Measurements from ENCODE around the gene RYR2. TPM values are rescaled to one million over a fixed set of nuclear protein-coding genes. Genes with fewer than 3 reads are reported as not detected.

The RYR2 gene
- polyA plus RNA-seq, 2 of the 4 experiments (the other 2 are of a cell fraction), result 0.06 TPM; not detected in 1

DNA sequence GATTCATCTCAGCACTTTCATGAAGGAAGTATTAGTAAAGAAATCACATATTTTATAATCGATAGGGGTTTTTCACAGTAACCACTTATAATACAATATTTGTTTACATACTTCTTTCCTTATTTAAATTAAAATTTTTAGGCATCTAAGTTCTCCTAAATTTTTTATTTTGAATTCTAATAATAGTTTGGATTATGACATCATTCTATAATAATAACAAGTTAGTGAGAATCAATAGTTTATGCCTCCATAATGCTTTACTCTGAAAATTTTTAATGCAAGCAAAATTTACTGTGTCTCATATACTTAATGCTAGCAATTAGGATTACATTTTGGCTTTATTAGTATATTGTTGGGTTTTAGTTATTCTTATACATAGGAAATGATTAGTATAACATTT lies 596.6 kb downstream of the RYR2 start:
- WGBS (ENCODE audit: missing lambda C conversion rate), result 5% methylated on average over 1 of the region's 1 CpG
- no peaks in the 10 kb centered on the region for H3K4me1 ChIP-seq
- ChIA-PET POLR2A (no interaction called here), CTCF (no interaction called here)
- TF ChIP-seq ESRRA (IDR thresholded peaks at IDR 0.05; ENCODE audit: borderline replicate concordance, low read length) (no peak), SREBF2 (IDR thresholded peaks at IDR 0.05) (no peak)
- DNase-seq (ENCODE audit: low read depth in 1 of 2, low spot score in 1 of 2) (no peak), ATAC-seq (no peak), FAIRE-seq (no peak)
- H3K4me2 ChIP-seq, result no peak overlapping the region
- H3K9me3 ChIP-seq, result no peaks in the 10 kb centered on the region
- H3K27ac ChIP-seq, result no peak overlapping the region
- no peak overlapping the region for H3K4me3 ChIP-seq

DNA sequence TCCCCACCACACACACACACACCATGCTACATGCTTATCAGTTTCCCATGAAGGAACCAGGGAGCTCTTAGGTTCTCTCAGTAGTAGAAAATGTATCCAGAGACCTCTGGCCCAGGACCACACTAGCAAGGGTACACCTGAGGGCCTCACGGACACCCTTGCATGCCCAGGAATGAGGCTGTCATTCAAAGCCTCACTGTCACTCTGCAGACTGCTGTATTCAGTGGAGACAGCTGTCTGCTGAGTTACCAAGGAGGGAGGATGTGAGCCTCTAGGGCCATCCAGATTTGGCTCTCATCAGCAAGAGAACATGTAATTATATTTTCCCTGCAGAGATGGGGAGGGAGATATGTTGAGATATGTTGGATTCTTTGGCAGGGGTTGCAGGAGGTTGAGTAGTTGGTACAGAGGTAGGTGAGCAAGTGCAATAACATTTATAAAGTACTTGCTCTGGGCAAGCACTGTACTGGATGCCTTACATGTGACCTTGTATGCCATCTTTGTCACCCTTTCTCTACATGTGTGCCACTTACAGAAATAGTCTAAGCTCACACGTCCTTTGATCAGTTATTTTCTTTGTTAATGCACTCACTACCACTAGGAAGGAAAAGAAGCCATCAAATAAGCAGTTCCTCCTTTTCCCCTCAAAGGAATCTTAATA lies 598.2 kb downstream of the RYR2 start:
- Histone ChIP-seq H3K9me3 (no peaks in the 10 kb centered on the region), H3K4me1 (no peaks in the 10 kb centered on the region), H3K4me3 (no peak overlapping the region), H3K27ac (no peak overlapping the region), H3K4me2 (no peak overlapping the region)
- ATAC-seq (no peak), DNase-seq (ENCODE audit: low read depth in 1 of 2, low spot score in 1 of 2) (no peak), FAIRE-seq (no peak)
- 10% methylated on average over 2 of the region's 2 CpGs for WGBS (ENCODE audit: missing lambda C conversion rate)
- TF ChIP-seq MYC (IDR thresholded peaks at IDR 0.05; ENCODE audit: borderline replicate concordance, low read length) (no peak), RFX5 (IDR thresholded peaks at IDR 0.05) (no peak)
- TF ChIP-seq, protein P1, sequence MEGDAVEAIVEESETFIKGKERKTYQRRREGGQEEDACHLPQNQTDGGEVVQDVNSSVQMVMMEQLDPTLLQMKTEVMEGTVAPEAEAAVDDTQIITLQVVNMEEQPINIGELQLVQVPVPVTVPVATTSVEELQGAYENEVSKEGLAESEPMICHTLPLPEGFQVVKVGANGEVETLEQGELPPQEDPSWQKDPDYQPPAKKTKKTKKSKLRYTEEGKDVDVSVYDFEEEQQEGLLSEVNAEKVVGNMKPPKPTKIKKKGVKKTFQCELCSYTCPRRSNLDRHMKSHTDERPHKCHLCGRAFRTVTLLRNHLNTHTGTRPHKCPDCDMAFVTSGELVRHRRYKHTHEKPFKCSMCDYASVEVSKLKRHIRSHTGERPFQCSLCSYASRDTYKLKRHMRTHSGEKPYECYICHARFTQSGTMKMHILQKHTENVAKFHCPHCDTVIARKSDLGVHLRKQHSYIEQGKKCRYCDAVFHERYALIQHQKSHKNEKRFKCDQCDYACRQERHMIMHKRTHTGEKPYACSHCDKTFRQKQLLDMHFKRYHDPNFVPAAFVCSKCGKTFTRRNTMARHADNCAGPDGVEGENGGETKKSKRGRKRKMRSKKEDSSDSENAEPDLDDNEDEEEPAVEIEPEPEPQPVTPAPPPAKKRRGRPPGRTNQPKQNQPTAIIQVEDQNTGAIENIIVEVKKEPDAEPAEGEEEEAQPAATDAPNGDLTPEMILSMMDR (IDR thresholded peaks at IDR 0.05), result no peak
- ChIA-PET POLR2A (no interaction called here), CTCF (no interaction called here)

DNA sequence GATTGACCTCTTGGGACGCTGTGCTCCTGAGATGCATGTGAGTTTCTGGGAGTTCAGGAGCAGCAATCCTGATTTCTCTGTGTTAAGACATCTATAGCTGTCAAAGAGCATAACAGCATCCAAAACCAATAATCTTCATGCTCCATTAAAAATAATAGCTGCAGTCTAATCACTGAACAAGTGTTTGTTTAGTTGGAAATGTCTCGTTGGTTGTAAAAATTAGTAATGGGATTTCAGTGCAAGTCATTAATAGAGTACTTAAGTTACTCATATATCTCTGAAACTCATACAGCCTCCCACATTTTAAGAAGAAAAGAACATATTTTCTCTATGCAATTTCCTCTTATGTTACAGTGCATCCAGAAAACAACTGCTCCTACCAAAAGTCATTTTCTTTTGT lies 599.0 kb downstream of the RYR2 start:
- no peak for TF ChIP-seq CHD4 (IDR thresholded peaks at IDR 0.05; ENCODE audit: borderline replicate concordance)
- no peak for TF ChIP-seq MAFK (IDR thresholded peaks at IDR 0.05; ENCODE audit: partially characterized antibody)
- Histone ChIP-seq H3K9me3 (no peaks in the 10 kb centered on the region), H3K4me1 (no peaks in the 10 kb centered on the region), H3K4me3 (no peak overlapping the region), H3K27ac (no peak overlapping the region), H3K4me2 (no peak overlapping the region)
- POLR2A ChIA-PET, result no interaction called here
- CTCF ChIA-PET, result no interaction called here
- ATAC-seq (no peak), DNase-seq (ENCODE audit: low read depth in 1 of 2, low spot score in 1 of 2) (no peak), FAIRE-seq (no peak)
- 5% methylated on average over 2 of the region's 2 CpGs for WGBS (ENCODE audit: missing lambda C conversion rate)

DNA sequence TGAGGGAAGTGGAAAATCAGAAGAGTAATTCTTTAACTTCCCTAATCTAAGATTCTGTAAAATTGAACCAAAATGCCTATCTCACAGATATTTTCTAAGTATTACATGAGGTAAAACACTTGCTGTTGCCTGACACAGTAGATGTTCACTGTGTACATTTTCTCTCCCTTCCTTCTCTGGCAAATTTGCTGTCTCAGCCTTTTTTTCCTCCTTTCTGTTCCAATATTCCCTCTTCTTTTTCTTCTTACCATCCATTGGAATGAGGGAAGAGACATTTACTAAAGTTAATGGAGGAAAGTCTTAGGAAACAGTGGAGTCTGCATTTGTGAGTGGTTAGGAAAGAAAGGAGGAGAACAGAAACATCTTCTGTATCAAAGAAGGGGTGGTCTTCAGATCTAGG lies 608.8 kb downstream of the RYR2 start:
- FAIRE-seq (no peak), ATAC-seq (no peak)

DNA sequence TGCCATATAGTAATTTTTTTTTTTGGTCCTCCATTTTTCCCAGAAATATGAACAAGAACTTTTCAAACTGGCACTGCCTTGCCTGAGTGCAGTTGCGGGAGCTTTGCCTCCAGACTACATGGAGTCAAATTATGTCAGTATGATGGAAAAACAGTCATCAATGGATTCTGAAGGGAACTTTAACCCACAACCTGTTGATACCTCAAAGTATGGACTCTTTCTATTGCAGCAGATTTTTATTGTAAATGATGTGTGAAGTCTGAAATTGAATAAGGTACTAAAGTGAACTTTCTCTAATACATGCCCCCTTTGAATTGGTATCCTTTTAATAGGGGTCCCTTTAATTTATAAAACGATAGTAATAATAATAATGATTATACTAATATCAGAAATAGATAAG lies 613.8 kb downstream of the RYR2 start:
- ATAC-seq (no peak), FAIRE-seq (no peak), DNase-seq (ENCODE audit: low read depth in 1 of 2, low spot score in 1 of 2) (no peak)
- CTCF ChIA-PET, result no interaction called here
- no peak overlapping the region for H3K27ac ChIP-seq
- no peak overlapping the region for H3K4me2 ChIP-seq
- POLR2A ChIA-PET, result no interaction called here
- WGBS (ENCODE audit: missing lambda C conversion rate), result 46% methylated on average over 2 of the region's 2 CpGs
- H3K4me1 ChIP-seq, result no peaks in the 10 kb centered on the region
- TF ChIP-seq ESRRA (IDR thresholded peaks at IDR 0.05; ENCODE audit: borderline replicate concordance, low read length) (no peak), CHD4 (IDR thresholded peaks at IDR 0.05; ENCODE audit: borderline replicate concordance) (no peak), RFX5 (IDR thresholded peaks at IDR 0.05) (no peak), NPAS2 (CRISPR knock-in tag; IDR thresholded peaks at IDR 0.05; ENCODE audit: borderline replicate concordance) (no peak), ZNF302 (CRISPR knock-in tag; IDR thresholded peaks at IDR 0.05) (no peak), RNF2 (IDR thresholded peaks at IDR 0.05; ENCODE audit: borderline replicate concordance, low read depth) (no peak), JUNB (IDR thresholded peaks at IDR 0.05) (no peak), MYC (IDR thresholded peaks at IDR 0.05; ENCODE audit: borderline replicate concordance, low read length) (no peak), TP53 (CRISPR knock-in tag; IDR thresholded peaks at IDR 0.05) (no peak)
- no peaks in the 10 kb centered on the region for H3K9me3 ChIP-seq
- H3K4me3 ChIP-seq, result no peak overlapping the region

More for the DNA sequence above, 608.8 kb downstream of the RYR2 start:
- TF ChIP-seq CHD2 (IDR thresholded peaks at IDR 0.05; ENCODE audit: low read length, partially characterized antibody) (no peak), POLR2AphosphoS2 (conservative IDR thresholded peaks at IDR 0.05; ENCODE audit: low read length) (no peak), KDM5A (IDR thresholded peaks at IDR 0.05) (no peak), NR3C1 (IDR thresholded peaks at IDR 0.05) (no peak), TFCP2L1 (CRISPR knock-in tag; IDR thresholded peaks at IDR 0.05) (no peak), HEYL (CRISPR knock-in tag; IDR thresholded peaks at IDR 0.05) (no peak), CEBPB (IDR thresholded peaks at IDR 0.05) (no peak), MAFK (IDR thresholded peaks at IDR 0.05; ENCODE audit: partially characterized antibody) (peak; percentile 73)
- TF ChIP-seq, protein P2, sequence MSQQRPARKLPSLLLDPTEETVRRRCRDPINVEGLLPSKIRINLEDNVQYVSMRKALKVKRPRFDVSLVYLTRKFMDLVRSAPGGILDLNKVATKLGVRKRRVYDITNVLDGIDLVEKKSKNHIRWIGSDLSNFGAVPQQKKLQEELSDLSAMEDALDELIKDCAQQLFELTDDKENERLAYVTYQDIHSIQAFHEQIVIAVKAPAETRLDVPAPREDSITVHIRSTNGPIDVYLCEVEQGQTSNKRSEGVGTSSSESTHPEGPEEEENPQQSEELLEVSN (IDR thresholded peaks at IDR 0.05; ENCODE audit: borderline replicate concordance, low read depth), result no peak
- ChIA-PET POLR2A (no interaction called here), CTCF (no interaction called here)
- no peak for DNase-seq (ENCODE audit: low read depth in 1 of 2, low spot score in 1 of 2)
- no peaks in the 10 kb centered on the region for H3K4me1 ChIP-seq
- H3K4me3 ChIP-seq, result no peak overlapping the region
- no peaks in the 10 kb centered on the region for H3K9me3 ChIP-seq
- no peak overlapping the region for H3K27ac ChIP-seq
- no peak overlapping the region for H3K4me2 ChIP-seq

Measured in A549 (cell line).